Testis (tissue), 3 donors: ENCODE measurements around the gene RPS2. TPM values are rescaled to one million over a fixed set of nuclear protein-coding genes. Genes with fewer than 3 reads are reported as not detected.
A peak's percentile ranks its signal among the peaks of the same experiment; 100 is the strongest.

Source experiments
- DNase-seq: peaks from one replicate; pipeline ENCODE4 v3.0.0-alpha.2; 2019
- H3K27ac ChIP-seq, 2 donors: fragments of 200-600 bp; sonication (generic); one replicate each; pipeline ENCODE4 v1.5.1; 2019
- H3K27me3 ChIP-seq: fragments of 200-600 bp; sonication (generic); one replicate; pipeline ENCODE4 v1.5.1; 2019
- H3K36me3 ChIP-seq: fragments of 200-600 bp; sonication (generic); one replicate; pipeline ENCODE4 v1.5.1; 2017; ENCODE audit warnings: low read depth; ENCODE audit errors: missing control alignments
- H3K4me1 ChIP-seq: fragments of 200-600 bp; sonication (generic); one replicate; pipeline ENCODE4 v1.5.1; 2019
- H3K4me3 ChIP-seq, 2 donors: fragments of 200-600 bp; sonication (generic); one replicate each; pipeline ENCODE4 v1.5.1; 2017 to 2019
- H3K9me3 ChIP-seq: fragments of 200-600 bp; sonication (generic); one replicate; pipeline ENCODE4 v1.5.1; 2017
- POLR2A ChIP-seq: fragments of 450-650 bp; IDR thresholded peaks from one replicate; pipeline ENCODE4 v1.6.1; 2017; ENCODE audit warnings: antibody characterized with exemption, mild to moderate bottlenecking, moderate library complexity
- WGBS, 2 donors: methylation state at CpG; one replicate each; pipeline ENCODE4 v1.1.5; 2018; 5-methylcytosine and 5-hydroxymethylcytosine counted together
- intact Hi-C: fragments of 100-400 bp; cut with DNase I; formaldehyde crosslinking; loops from one replicate; pipeline ENCODE4 v1.15.1; 2023; ENCODE audit warnings: low total_unique reads
- polyA plus RNA-seq: library from polyadenylated mRNA; stranded (reverse); fragments of 350-450 nt; fragmentation: Illumina TruSeq; extraction: RNeasy Lipid Tissue Mini Kit (QIAGEN cat#74804); gene quantifications from one replicate; pipeline ENCODE4 v1.2.3, GENCODE V29; 2014; ENCODE audit warnings: low read depth, low replicate concordance; ENCODE audit not compliant: insufficient read depth
- total RNA-seq, 2 donors: library from RNA; depleted of rRNA; stranded (reverse); fragments of >200 nt; gene quantifications; one replicate each; pipeline ENCODE4 v1.2.3, GENCODE V29; 2016
- TF ChIP-seq, protein P1 (sequence below), 3 experiments: fragments of 450-650 bp in 2 of 3; fragments of 200-600 bp in 1 of 3; sonication (generic) in 1 of 3; IDR thresholded peaks; one replicate each; pipeline ENCODE4 v1.5.1; 2016 to 2019; ENCODE audit warnings: antibody characterized with exemption in 3 of 3, mild to moderate bottlenecking in 2 of 3, moderate library complexity in 1 of 3

The RPS2 gene
- total and polyA plus RNA-seq, 3 donors from 2014 or later = 744 to 1,779 (median 1,272) TPM

DNA sequence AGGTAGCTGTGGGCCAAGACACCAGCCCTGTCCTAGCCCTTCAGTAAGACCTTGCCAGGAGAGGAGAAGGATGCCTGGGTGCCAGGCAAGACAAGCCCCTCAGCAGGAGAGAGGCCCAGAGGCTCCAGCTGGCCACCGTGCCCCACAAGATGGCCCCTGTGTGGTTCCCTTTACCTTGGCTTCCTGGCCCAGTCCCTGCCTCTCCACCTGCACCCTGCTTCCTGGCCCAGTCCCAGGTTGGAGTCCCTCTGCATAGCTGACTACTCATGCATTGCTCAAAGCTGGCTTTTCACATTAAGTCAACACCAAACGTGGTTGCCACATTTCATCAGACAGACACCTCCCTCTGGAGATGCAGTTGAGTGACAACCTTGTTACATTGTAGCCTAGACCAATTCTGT is 29.1 kb upstream of the RPS2 start:
- WGBS, 2 donors = 57 to 75% methylated on average over 2 of the region's 2 CpGs
- Histone ChIP-seq H3K4me3 (no peak overlapping the region), H3K4me1 (peaks cover 13% of the 10 kb centered on the region), H3K9me3 (no peaks in the 10 kb centered on the region), H3K36me3 (no peaks in the 10 kb centered on the region), H3K27me3 (no peaks in the 10 kb centered on the region), H3K27ac (no peak overlapping the region)
- DNase-seq = no peak
- TF ChIP-seq, protein P1, sequence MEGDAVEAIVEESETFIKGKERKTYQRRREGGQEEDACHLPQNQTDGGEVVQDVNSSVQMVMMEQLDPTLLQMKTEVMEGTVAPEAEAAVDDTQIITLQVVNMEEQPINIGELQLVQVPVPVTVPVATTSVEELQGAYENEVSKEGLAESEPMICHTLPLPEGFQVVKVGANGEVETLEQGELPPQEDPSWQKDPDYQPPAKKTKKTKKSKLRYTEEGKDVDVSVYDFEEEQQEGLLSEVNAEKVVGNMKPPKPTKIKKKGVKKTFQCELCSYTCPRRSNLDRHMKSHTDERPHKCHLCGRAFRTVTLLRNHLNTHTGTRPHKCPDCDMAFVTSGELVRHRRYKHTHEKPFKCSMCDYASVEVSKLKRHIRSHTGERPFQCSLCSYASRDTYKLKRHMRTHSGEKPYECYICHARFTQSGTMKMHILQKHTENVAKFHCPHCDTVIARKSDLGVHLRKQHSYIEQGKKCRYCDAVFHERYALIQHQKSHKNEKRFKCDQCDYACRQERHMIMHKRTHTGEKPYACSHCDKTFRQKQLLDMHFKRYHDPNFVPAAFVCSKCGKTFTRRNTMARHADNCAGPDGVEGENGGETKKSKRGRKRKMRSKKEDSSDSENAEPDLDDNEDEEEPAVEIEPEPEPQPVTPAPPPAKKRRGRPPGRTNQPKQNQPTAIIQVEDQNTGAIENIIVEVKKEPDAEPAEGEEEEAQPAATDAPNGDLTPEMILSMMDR (IDR thresholded peaks at IDR 0.05) = no peak
- TF ChIP-seq POLR2A = no peak
- intact Hi-C loops = no loop called here

DNA sequence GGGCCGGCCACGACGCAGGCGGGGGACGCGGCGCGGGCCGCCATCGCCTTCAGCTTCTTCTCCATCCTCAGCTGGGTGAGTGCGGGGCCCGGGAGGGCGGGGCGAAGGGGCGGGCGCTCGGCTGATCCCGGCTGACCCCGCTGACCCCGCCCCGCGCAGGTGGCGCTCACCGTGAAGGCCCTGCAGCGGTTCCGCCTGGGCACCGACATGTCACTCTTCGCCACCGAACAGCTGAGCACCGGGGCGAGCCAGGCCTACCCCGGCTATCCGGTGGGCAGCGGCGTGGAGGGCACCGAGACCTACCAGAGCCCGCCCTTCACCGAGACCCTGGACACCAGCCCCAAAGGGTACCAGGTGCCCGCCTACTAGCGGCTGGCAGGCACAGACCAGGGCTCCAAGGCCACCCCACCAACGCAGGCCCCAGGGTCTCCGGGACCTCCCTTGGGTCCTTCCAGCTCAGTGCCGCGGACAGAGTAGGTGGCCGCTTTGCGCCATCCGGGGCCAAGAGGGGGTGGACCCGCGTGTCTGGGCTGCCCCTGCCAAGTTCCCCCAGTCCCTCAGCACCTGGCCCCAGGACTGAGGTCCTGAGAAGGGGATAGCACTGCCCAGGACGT is 28.2 kb upstream of the RPS2 start:
- Histone ChIP-seq H3K27me3 (no peaks in the 10 kb centered on the region), H3K27ac (no peak overlapping the region), H3K4me1 (peaks cover 13% of the 10 kb centered on the region), H3K9me3 (no peaks in the 10 kb centered on the region), H3K4me3 (peak overlapping the region; percentile 26 to 46), H3K36me3 (no peaks in the 10 kb centered on the region)
- 40 to 54% methylated on average over 1 to 34 of the region's 50 CpGs for WGBS, 2 donors
- no peak for TF ChIP-seq POLR2A
- TF ChIP-seq, protein P1 (IDR thresholded peaks at IDR 0.05) = no peak
- intact Hi-C loops = no loop called here
- no peak for DNase-seq

DNA sequence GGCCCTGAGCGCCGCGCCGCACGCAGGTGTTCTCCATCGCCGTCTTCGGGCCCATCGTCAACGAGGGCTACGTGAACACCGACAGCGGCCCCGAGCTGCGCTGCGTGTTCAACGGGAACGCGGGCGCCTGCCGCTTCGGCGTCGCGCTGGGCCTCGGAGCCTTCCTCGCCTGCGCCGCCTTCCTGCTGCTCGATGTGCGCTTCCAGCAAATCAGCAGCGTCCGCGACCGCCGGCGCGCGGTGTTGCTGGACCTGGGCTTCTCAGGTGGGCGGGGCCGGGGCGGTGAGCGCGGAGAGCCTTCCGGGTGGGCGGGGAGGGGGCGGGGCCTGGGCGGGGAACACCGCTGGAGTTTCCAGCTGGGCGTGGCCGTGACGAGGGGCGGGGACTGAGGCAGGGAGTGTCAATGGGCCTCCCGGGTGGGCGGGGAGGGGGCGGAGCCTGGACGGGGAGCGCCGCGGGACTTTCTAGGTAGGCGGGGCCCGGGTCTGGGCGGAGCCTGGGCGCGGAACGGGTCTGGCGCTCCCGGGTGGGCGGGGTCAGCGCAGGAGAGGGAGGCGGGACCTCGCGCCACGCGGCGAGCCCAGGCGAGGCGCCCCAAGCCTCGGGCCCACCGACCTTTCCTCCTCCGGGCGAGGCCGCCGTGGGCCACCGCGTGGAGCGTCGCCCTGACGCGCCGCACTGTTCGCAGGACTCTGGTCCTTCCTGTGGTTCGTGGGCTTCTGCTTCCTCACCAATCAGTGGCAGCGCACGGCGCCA is 27.5 kb upstream of the RPS2 start:
- Histone ChIP-seq H3K36me3 (no peaks in the 10 kb centered on the region), H3K4me3 (peak overlapping the region; percentile 26 to 46), H3K27ac (no peak overlapping the region), H3K4me1 (peaks cover 13% of the 10 kb centered on the region), H3K27me3 (no peaks in the 10 kb centered on the region), H3K9me3 (no peaks in the 10 kb centered on the region)
- DNase-seq = peak; percentile 95
- WGBS, 2 donors = 2 to 3% methylated on average over 9 to 85 of the region's 96 CpGs
- intact Hi-C loops = no loop called here
- TF ChIP-seq, protein P1 (IDR thresholded peaks at IDR 0.05) = no peak
- no peak for TF ChIP-seq POLR2A

DNA sequence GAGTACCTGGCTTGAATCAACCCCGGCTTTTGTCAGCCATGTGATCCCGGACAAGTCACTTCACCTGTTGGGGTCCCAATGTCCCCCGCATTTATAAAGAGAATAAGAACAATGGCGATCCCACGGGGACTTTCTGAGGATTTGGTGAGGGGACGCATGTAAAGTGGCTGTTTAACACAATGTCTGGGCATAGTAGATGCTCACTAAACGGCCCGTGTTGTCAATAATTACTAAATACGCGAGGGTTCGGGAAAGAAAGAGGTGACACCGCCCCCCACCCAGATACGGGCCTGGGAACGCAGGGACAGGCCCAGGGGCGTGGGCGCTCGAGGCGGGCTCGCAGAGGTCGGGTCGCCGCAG is 26.9 kb upstream of the RPS2 start:
- Histone ChIP-seq H3K4me3 (peak overlapping the region; percentile 16 to 46), H3K36me3 (no peaks in the 10 kb centered on the region), H3K27me3 (no peaks in the 10 kb centered on the region), H3K9me3 (no peaks in the 10 kb centered on the region), H3K4me1 (peaks cover 13% of the 10 kb centered on the region), H3K27ac (no peak overlapping the region)
- intact Hi-C loops = no loop called here
- DNase-seq = no peak
- WGBS, 2 donors = 15 to 16% methylated on average over 14 to 22 of the region's 22 CpGs
- TF ChIP-seq, protein P1 (IDR thresholded peaks at IDR 0.05) = no peak
- no peak for TF ChIP-seq POLR2A
